ENCODE data around the gene GRM8.

- TF ChIP-seq CTCF (conservative IDR thresholded peaks at IDR 0.05; ENCODE audit: low read depth, low read length): no peak
- no peak for TF ChIP-seq EZH2phosphoT487 (IDR thresholded peaks at IDR 0.05; ENCODE audit: borderline replicate concordance, low read length)
- no peak for TF ChIP-seq EZH2 (IDR thresholded peaks at IDR 0.05; ENCODE audit: low read length, unreplicated experiment)
Observed at GRCh38 chr7:127035203-127035849, 217.4 kb downstream of the GRM8 start.

Measured in PC-3 (cell line).